Keratinocyte (primary cell): ENCODE data around the gene NLRP6.

Experiments
- CTCF ChIP-seq, 3 experiments: IDR thresholded peaks in 1 of 3; conservative IDR thresholded peaks in 1 of 3; optimal IDR thresholded peaks in 1 of 3; 2 replicates in 2 of 3; 3 replicates in 1 of 3; pipeline versions ENCODE3 to v1.5.1; 2011; ENCODE audit warnings: low read length in 3 of 3, mild to moderate bottlenecking in 3 of 3, moderate library complexity in 2 of 3, control low read depth in 1 of 3, inconsistent platforms in 1 of 3; ENCODE audit not compliant: insufficient read depth in 2 of 3; ENCODE audit errors: extremely low read depth in 1 of 3
- EZH2 ChIP-seq: IDR thresholded peaks from one replicate; pipeline ENCODE4 v1.6.1; 2012; ENCODE audit warnings: inconsistent platforms, mild to moderate bottlenecking, low read length, moderate library complexity

- TF ChIP-seq EZH2 (no peak), CTCF (optimal IDR thresholded peaks at IDR 0.05 in 1 of 3, IDR thresholded peaks at IDR 0.05 in 1 of 3, conservative IDR thresholded peaks at IDR 0.05 in 1 of 3; ENCODE audit: extremely low read depth in 1 of 3, insufficient read depth in 2 of 3, low read length in 3 of 3) (no peak)
Measured at GRCh38 chr11:327581-327923, 49.3 kb downstream of the NLRP6 start.
